Myocyte (in vitro differentiated cells): Measurements from ENCODE around the gene PRICKLE4. TPM values are rescaled to one million over a fixed set of nuclear protein-coding genes. Genes with fewer than 3 reads are reported as not detected.

ENCODE experiments used
- DNase-seq: peaks from one replicate; pipeline ENCODE4 v3.0.0-alpha.2; 2012; ENCODE audit warnings: low read depth
- total RNA-seq: library from RNA; depleted of rRNA; stranded (reverse); fragments of >200 nt; gene quantifications from 2 replicates; pipeline ENCODE4 v1.2.3, GENCODE V29; 2014

PRICKLE4 gene
- total RNA-seq, 1 donor from 2014 or later = 1.3 TPM

DNA sequence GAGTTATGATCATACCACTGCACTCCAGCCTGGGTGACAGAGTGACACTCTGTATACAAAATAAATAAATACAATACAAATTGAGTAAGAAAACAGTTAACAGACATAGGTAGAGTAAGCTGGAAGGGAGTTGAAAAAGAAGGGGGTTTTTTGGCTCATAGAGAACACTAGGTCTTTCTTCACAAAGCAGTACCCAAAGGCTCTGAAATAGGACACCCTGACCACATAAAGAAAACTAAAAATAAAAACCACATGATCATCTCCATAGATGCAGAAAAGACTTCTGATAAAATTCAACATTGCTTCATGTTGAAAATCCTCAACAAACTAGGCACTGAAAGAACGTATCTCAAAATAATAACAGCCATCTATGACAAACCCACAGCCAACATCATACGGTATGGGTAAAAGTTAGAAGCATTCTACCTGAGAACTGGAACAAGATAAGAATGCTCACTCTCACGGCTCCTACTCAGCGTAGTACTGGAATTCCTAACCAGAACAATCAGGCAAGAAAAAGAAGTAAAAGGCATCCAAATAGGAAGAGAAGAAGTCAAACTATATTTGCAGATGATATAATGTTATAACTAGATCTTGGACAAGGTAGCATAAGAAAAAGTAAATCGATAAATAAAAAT lies 55.6 kb downstream of the PRICKLE4 start:
- peak; percentile 60 for DNase-seq

DNA sequence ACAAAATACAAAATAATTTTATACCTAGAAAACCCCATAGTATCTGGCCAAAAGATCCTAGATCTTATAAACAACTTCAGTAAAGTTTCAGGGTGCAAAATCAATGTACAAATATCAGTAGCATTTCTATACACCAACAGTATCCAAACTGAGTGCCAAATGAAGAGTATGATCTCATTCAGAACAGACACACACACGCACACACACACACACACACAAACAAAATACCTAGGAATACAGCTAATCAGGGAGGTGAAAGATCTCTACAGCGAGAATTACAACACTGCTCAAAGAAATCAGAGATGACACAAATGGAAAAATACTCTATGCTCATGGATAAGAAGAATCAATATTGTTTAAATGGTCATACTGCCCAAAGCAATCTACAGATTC lies 56.1 kb downstream of the PRICKLE4 start:
- peak; percentile 61 for DNase-seq

Other genes with a start within 250 kb of the PRICKLE4 start
- gene FOXP4, start 234.4 kb upstream of the PRICKLE4 start, total RNA-seq = 3.1 and 7.1 TPM in 2 replicates
- gene MDFI, start 142.3 kb upstream of the PRICKLE4 start, total RNA-seq = not detected in 2 replicates
- 6.4 and 10.6 TPM in 2 replicates for gene TFEB, start 45.2 kb upstream of the PRICKLE4 start, total RNA-seq
- not detected in 2 replicates for gene PGC, start 33.4 kb upstream of the PRICKLE4 start, total RNA-seq
- gene FRS3, start 882 bp upstream of the PRICKLE4 start, total RNA-seq = 2.0 and 3.5 TPM in 2 replicates
- gene TOMM6, start 6.9 kb downstream of the PRICKLE4 start, total RNA-seq = 101 and 115 TPM in 2 replicates
- 2.2 and 3.1 TPM in 2 replicates for gene USP49, start 114.6 kb downstream of the PRICKLE4 start, total RNA-seq
- 26.4 and 27.3 TPM in 2 replicates for gene MED20, start 140.4 kb downstream of the PRICKLE4 start, total RNA-seq
- 28.1 and 28.3 TPM in 2 replicates for gene BYSL, start 140.7 kb downstream of the PRICKLE4 start, total RNA-seq
- gene CCND3, start 161.0 kb downstream of the PRICKLE4 start, total RNA-seq = 169 and 170 TPM in 2 replicates